HG03571 (cell line): ENCODE measurements around the gene USP36.
"Not testable (repeated sequence)": the region's sequence is repeated elsewhere in the genome, so short reads cannot be mapped to it uniquely, and the experiment has no call there.

ENCODE experiments used
- ATAC-seq: cut with Tn5 transposase; IDR thresholded peaks from one replicate; pipeline ENCODE4 v1.9.1; 2021; ENCODE audit not compliant: unreplicated experiment

Gene USP36

DNA sequence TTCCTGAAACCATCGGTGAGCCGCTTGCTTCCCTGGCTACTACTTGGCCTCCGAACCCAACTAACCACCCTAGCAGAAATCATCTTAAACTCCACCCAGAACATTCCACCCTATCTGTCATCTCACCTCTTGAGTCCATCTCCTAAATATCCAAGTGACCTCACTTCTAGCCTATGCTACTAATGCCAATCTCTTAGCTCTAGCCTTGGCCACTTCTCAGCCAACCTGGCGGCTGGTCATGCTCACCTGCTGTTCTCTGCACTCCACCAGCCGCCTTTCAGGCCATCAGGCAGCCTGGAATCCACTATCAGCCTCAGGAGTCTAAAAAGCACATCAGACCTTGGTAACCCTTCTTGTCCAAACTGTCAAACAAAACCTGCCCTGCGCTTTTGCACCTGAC lies 46.6 kb downstream of the USP36 start:
- ATAC-seq, result no peak

DNA sequence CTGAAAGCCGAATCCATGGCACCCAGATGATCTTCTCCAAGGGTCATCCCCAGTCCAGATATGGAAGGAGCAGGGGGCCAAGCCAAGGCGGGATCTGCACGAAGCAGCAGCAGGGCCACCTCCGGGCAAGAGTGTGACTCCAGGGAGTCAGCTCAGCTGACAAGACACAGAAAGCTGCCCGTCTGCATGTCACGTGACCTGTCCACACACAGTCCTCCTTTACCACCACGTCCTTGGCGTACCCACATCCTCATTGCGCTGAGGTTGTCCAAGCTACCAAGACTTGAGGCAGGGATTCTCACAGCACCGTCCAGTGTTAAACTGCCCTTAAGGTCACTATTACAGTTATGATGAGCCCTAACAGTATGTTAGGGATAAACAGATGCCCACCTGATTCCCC lies 47.2 kb downstream of the USP36 start:
- ATAC-seq, result no peak

DNA sequence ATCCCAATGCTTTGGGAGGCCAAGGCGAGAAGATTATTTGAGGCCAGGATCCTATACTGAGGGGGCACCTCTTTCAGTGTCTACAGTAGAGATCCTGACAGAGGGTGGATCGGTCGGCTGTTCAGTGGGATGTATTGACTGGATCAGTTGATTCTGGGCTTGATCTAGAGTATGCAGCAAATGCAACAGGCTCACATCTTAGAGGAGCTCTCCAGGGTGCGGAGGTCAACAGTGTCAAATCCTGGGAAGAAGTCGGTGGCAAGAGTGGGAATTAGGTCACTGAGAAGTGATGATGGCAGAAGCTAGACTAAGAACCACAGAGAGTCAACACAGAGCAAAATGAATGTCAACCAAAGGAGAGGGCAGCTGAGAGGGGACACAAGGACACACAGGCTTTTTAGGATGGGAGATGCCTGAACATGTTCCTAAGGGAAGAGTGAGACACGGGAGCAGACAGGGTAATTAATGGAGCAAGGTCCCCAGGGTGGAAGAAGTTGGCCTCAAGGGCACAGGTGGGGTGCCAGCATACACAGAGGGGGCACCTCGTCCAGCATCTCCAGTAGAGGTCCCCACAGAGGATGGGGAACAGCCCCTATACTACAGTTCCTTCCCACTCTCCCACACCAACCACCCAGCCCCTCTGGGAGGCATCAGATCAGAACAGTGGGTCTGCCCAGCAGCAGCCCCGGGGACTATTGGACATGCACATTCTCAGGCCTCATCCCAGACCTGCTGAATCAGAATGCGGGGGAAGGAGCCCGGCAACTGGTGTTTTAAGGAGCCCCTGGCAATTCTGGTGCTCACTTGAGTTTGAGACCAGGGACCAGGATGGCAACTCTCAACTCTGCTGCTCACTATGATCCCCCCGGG lies 48.5 kb downstream of the USP36 start:
- ATAC-seq, result no peak

DNA sequence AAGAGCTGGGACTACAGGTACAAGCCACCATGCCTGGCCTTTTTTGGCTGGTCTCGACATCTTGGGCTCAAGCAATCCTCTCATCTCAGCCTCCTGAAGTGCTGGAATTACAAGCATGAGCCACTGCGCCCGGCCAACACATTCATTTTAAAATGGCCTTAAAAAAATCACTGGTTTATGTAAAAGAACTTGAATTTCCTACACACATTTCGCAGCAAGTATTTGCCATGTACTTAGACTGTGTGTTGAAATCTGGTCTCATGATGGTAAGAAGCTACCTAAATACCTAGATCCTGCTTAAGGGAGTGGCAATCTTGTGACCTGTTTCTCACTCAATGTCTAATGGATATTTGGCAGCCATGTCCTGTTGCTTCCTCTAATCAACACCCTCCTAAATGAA lies 50.1 kb downstream of the USP36 start:
- no peak for ATAC-seq

DNA sequence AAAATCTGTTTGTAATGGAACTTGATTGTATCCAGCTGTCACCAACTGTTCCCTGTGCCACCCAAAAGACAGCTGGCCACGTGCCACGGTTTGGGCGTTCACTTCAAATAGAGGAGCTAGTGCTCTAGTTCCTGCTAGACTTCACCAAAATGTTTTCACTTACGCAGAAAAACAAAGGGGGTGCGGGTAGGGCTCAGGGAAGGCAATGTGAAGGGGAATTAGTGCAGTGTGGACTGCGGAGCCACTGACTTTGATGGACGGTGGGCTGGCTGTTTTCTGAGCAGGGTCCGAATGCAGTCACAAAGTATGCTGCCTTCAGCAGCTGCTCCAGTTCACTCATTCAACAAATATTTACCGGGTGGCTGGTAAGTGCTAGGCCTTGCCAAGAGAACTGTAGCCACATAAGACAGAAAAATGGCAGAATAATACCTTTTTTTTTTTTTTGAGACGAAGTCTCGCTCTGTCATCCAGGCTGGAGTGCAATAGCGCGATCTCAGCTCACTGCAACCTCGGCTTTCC lies 50.9 kb downstream of the USP36 start:
- no peak for ATAC-seq

DNA sequence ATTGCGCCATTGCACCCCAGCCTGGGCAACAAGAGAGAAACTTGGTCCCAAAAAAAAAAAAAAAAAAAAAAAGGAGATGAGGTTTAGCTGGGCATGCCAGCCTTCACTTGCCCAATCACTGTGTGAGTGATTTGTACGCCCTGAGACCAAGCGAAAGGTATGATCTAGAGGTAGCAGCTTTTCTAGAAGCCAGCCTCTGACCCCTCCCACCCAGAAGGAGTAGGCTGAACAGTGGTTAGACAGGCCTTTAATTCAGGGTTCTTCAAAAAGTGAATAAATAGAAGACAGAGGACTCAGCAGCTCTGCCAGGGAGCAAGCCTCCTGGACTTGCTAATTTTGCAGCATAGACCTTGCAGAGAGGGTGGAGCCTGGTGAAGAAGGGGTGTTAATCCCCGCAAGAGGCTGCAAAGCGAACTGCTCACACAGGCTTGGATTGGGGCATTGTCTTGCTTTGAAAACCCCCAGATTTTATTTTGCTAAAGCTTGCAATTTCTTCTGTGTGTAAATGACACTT lies 51.4 kb downstream of the USP36 start:
- ATAC-seq, result no peak

DNA sequence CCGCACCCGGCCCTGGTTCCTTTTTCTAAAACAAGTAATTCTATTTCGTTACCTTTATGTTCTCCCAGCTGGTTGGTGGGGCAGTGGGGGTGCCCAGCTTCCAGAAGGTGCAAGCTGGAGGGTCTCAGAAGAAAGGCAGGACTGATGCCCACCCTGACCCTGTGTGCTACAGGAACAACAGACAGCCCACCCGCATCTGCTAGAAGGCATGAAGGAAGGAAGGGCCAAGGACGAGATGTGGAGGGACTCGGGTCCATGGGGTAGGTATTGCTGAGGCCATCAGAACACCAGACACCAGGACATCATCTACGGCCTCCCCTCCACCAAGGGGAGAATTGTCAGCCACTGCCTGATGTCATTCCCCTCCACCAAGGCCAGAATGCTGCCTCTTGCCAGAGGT lies 52.2 kb downstream of the USP36 start:
- no peak for ATAC-seq

DNA sequence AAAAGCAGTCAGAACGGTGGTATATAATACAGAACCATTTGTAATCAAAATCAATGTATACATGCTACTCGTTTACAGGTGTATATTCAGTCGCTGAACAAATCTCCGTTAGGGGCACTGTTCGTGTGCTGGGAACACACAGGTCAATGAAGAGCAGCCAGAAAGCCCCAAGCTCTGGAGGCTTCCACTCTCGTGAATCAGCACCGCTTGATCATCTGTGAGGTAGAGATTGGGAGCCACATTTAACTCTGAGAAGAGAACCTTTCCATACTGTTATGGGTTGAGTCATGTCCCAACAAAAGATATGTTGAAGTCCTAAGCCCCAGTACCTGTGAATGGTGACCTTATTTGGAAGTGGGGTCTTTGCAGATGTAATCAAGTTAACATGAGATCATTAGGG lies 53.2 kb downstream of the USP36 start:
- no peak for ATAC-seq

DNA sequence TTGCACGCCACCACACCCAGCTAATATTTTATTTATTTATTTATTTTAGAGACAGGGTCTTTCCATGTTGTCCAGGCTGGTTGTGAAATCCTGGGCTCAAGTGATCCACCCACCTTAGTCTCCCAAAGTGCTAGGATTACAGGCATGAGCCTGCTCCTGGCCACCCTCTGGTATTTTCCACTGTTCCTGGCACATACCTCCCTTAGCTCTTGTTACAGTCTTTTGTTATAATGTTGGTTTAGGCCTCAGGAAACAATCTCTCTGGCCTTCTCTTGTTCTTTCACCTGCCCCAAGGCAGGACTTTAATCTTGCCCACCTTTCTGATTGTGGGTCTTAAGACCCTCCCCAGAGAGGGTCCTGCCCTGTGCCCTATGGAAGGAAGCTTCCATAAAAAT lies 55.0 kb downstream of the USP36 start:
- ATAC-seq, result no peak

DNA sequence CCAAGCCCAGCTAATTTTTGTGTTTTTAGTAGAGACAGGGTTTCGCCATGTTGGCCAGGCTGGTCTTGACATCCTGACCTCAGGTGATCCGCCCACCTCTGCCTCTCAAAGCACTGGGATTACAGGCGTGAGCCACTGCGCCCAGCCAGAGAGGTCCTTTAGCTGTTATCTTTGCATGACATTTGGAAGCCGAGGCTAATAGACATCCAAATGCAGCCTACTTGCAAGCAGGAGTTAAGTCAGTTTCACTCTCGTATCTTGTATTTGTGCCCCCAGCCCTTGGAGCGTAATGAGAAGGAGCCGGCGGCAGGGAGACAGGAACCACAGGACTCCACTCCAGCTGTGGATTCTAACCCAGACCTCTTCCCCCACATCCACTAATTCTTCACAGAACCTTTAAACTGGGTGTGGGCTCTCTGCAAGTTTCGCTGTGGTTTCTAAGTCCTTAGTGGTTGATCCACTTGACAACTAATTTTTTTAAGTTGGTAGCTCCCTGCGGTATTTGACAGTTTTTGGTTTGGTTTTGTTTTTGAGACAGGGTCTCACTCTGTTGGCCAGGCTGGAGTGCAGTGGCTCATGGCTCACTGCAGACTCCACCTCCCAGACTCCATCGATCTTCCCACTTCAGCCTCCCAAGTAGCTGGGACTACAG lies 55.5 kb downstream of the USP36 start:
- no peak for ATAC-seq

DNA sequence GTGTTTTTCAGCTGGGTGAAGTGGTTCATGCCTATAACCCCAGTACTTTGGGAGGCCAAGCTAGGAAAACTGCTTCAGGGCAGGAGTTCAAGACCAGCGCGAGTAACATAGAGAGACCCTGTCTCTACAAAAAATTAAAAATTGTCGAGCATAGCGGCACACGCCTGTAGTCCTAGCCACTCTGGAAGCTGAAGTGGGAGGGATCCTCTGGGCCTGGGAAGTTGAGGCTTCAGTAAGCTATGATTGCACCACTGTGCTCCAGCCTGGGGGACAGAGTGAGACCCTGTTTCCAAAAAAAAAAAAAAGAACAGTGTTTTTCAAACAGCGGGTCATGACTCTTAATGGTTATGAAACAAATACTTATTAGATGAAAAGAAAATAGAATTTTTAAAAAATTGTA lies 56.3 kb downstream of the USP36 start:
- ATAC-seq, result no peak

DNA sequence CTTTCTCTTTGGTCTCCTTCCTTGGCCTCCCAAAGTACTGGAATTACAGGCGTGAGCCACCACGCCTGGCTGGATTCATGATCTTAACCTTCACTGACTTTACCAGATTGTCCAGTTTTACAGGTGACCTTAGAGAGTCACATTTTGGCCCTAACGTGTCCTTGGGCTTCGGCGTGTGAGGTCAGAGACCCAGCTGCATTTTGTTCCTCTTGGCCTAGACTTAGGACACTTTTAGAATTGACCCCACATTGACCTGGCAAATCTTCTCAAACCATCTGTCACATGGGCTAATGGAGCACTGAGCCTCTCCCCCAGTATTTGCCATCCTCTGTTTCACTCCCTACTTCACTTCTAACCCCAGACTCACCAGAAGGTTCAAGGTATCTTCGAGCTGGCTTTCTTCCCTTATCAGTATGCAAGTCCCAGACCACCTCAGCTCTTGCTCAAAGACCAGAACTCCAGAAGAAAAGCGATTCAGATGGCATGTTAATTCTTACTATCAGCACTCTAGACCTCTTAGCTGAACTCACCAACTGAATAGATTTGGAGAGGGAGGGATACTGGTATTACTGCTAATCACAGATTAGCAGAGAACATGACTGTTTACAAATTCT lies 56.8 kb downstream of the USP36 start:
- no peak for ATAC-seq

DNA sequence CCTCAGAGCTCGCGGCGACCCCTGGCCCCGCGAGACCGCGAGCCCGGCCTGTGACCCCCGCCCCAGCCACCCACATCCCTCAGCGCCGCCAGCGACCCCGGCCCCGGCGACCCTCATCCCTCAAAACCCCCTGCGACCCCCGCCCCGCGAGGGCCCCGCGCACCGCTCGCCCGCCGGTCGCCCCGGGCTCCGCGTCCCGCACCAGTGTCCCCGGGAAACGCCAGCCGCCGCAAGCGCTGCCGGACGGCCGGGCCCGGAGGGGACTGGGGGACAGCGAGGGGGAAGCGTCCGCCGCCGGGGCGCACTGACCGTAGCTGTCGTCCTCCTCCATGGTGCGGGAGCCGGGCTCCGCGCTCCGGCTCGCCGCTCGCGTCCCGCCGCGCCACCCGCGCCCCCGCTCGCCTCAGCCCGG lies 58.7 kb downstream of the USP36 start, which contains the start of gene CYTH1:
TSS of gene CYTH1 (minus strand) at position 381 of the 412 bp plus-strand sequence. CDS start at position 331, 50 bp downstream.
- ATAC-seq, result no peak

DNA sequence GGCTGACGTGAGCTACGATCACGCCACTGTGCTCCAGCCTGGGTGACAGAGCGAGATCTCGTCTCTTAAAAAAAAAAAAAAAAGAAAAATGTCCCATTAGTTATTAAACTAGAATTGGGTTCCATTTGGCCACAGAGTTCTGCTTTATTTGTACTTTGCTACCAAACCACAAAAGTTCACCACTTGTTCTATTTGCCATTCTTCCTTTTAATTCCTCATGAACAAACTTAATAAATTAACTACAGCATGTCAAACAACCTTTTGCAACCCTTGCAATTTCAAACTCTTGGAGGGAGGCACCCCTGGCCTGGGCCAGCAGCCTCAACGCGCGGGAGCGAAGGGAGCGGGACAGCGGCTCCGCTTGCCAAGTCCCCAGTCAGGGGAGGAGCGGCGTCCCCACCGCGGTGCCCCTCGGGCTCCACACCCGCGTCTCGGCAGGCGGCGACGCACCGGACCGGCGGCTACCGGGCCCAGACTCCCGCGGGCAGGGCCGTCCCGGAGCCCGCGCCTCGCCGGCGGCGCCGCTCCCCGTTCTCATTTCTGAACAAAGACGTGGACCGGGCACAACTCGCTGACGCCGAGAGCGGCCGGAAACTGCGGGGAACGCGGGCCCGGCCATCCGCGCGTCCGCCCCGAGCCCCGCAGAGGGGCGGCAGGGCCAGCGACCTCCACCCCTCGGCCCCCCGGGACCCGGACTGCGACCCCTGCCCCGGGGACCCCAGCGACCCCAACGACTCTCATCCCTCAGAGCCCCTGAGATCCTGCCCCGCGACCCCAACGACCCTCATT lies 59.3 kb downstream of the USP36 start:
- no peak for ATAC-seq

DNA sequence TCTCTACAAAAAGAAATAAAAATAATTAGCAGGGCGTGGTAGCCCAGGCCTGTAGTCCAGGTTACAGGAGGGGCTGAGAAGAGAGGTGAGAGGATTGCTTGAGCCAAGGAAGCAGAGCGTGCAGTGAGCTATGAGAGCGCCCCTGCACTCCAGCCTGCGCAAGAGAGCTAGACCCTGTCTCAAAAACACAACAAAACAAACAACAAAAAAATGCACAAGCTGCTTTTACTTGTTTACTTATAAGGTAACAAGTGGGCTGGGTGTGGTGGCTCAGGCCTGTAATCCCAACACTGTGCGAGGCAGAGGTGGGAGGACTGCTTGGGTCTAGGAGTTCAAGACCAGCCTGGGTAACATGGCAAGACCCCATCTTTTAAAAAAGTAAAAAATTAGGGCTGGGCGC lies 60.3 kb downstream of the USP36 start:
- ATAC-seq, result no peak

DNA sequence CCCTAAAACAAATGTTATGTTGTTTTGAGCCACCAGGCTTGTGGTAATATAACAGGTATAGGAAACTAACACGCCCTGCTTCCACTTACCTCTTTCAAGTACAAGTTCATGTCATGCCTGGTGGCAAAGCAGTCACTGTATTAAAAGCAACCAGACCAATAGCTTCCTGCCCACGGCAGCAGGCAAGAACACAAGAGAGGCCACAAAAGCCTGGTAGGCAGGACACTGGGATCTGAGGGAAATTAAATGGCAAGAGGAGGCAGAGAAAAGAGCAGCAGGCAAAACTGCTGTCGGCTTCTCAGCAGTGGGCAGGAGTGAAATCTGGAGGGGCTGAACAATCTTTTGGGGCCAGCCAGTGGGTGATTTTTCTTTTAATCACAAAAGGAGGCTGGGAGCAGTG lies 60.8 kb downstream of the USP36 start:
- ATAC-seq, result no peak

DNA sequence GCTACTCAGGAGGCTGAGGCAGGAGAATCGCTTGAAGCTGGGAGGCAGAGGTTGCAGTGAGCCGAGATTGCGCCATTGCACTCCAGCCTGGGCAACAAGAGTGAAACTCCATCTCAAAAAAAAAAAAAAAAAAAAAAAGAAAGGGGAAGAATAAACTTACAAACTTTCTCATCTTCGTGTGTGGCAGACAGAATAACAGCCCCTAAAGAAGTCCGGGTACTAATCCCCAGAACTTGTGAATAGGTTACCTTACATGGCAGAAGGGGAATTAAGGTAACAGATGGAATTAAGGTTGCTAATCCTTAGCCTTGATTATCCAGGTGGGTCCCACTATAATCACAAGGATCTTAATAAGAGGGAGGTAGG lies 61.3 kb downstream of the USP36 start:
- not testable (repeated sequence) for ATAC-seq

DNA sequence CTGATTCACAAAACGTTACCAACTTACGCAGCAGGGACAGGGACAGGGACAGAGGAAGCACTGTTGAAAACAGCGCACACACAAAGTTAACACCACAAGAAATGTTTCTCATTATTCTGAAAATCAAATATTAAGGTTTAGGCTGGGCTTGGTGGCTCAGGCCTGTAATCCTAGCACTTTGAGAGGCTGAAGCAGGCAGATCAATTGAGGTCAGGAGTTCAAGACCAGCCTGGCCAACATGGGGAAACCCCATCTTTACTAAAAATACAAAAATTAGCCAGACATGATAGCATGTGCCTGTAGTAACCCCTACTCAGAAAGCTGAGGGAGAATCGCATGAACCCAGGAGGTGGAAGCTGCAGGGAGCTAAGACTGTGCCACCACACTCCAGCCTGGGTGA lies 62.7 kb downstream of the USP36 start:
- ATAC-seq, result no peak

DNA sequence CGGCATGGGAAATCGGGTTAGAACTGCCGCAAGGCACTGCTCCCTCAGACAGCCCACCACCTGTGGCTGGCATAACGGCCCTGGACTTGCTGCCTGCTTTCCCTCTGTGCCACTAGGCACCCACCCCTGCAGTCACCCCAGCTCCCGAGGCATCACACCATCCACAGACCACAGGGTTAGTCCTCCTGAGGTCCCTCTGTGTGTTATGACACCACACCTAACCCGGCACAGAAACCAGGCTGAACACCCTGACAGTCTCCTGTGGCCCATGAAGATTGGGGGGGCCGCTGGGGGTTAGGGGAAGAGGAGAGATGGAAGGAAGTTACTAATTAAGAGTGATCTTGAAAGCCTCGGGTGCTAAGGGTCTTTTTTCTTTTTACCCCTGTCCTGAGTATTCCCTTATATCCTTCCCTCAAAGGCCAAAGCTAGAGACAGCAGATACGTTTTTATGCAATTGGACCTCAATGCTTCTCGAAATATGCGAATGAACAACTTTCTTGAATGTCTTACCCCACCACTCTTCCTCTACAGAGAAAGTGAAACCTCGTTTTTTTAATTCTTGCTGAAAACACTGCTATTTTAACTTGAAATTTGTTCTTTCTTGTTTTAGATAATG lies 65.5 kb downstream of the USP36 start:
- no peak for ATAC-seq

DNA sequence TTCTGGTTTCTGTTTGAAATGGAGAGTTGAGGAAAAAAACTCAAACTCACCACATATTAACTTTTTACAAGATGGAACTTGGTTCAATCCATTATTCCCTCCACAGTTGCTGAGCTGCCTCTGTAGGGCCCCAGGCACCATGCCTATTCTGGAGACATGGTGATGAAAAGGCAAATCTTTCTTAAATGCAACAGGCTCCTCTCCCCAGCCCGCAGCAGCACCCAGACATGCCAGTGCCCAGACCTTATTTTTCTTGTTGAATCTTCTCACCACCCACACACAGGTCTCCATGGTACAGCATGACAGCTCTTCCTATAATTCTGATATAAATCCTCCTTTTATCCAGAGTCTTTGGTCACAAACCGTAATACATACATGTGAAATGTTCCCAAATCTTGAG lies 66.2 kb downstream of the USP36 start:
- no peak for ATAC-seq
